ENCODE measurements around the gene BCL2L13.
"Not testable (repeated sequence)": the region's sequence is repeated elsewhere in the genome, so short reads cannot be mapped to it uniquely, and the experiment has no call there.

Gene BCL2L13

GRCh38 chr22:17728786-17729185, 90.2 kb downstream of the BCL2L13 start:
- no peak for DNase-seq

- no peak for DNase-seq
Measured at GRCh38 chr22:17729561-17729960, 91.0 kb downstream of the BCL2L13 start.

GRCh38 chr22:17732251-17732854, 93.8 kb downstream of the BCL2L13 start:
- no peak for DNase-seq

GRCh38 chr22:17733466-17733865, 94.9 kb downstream of the BCL2L13 start:
- no peak for DNase-seq

- DNase-seq = no peak
Measured at GRCh38 chr22:17734187-17734586, 95.6 kb downstream of the BCL2L13 start.

GRCh38 chr22:17738386-17739128, 100.0 kb downstream of the BCL2L13 start:
- no peak for DNase-seq

GRCh38 chr22:17739196-17739975, 100.8 kb downstream of the BCL2L13 start:
- DNase-seq = no peak

GRCh38 chr22:17741866-17742526, 103.4 kb downstream of the BCL2L13 start:
- no peak for DNase-seq

GRCh38 chr22:17742527-17742902, 104.0 kb downstream of the BCL2L13 start:
- peak; percentile 19 for DNase-seq

GRCh38 chr22:17743661-17744411, 105.3 kb downstream of the BCL2L13 start:
- no peak for DNase-seq

GRCh38 chr22:17744430-17744829, 105.9 kb downstream of the BCL2L13 start:
- DNase-seq = no peak

- DNase-seq = no peak
Measured at GRCh38 chr22:17746916-17747315, 108.4 kb downstream of the BCL2L13 start.

GRCh38 chr22:17748555-17749353, 110.2 kb downstream of the BCL2L13 start:
- DNase-seq = no peak

GRCh38 chr22:17749605-17750395, 111.2 kb downstream of the BCL2L13 start:
- no peak for DNase-seq

GRCh38 chr22:17751596-17751995, 113.0 kb downstream of the BCL2L13 start:
- DNase-seq = no peak

GRCh38 chr22:17753401-17753989, 114.9 kb downstream of the BCL2L13 start:
- no peak for DNase-seq

GRCh38 chr22:17754233-17754925, 115.8 kb downstream of the BCL2L13 start:
- no peak for DNase-seq

- DNase-seq = no peak
Measured at GRCh38 chr22:17761138-17761488, 122.6 kb downstream of the BCL2L13 start.

GRCh38 chr22:17763442-17763841, 124.9 kb downstream of the BCL2L13 start:
- DNase-seq = not testable (repeated sequence)

GRCh38 chr22:17764036-17764435, 125.5 kb downstream of the BCL2L13 start:
- DNase-seq = no peak

Measured in NCI-H510A treated with DMSO at 0.1 percent for 48 hours (cell line).